ENCODE measurements around the gene TEX14.
A peak's percentile ranks its signal among the peaks of the same experiment; 100 is the strongest.

The TEX14 gene

GRCh38 chr17:58639681-58640080, 52.2 kb downstream of the TEX14 start:
- H3K9me3 ChIP-seq (ENCODE audit: insufficient read depth, low read length): no peaks in the 10 kb centered on the region
- no peaks in the 10 kb centered on the region for H3K79me2 ChIP-seq (ENCODE audit: insufficient read depth, low read length)
- no peaks in the 10 kb centered on the region for H4K20me1 ChIP-seq (ENCODE audit: low read depth, low read length)
- H3K9ac ChIP-seq (ENCODE audit: low read length): no peak overlapping the region
- H3K4me2 ChIP-seq (ENCODE audit: low read depth, low read length, poor library complexity, severe bottlenecking): no peak overlapping the region
- H2AFZ ChIP-seq (ENCODE audit: low read depth, low read length, severe bottlenecking): no peak overlapping the region
- H3K36me3 ChIP-seq (ENCODE audit: low read length): no peaks in the 10 kb centered on the region
- H3K4me3 ChIP-seq (ENCODE audit: insufficient read depth, low read length, poor library complexity, severe bottlenecking): no peak overlapping the region
- no peaks in the 10 kb centered on the region for H3K27me3 ChIP-seq (ENCODE audit: low read length)
- no peaks in the 10 kb centered on the region for H3F3A ChIP-seq (ENCODE audit: insufficient read depth)
- H3K9me2 ChIP-seq (replicated peaks; ENCODE audit: insufficient read depth, low read length): no peaks in the 10 kb centered on the region
- TF ChIP-seq CTCF (IDR thresholded peaks at IDR 0.05; ENCODE audit: insufficient read depth, low read length, poor library complexity, severe bottlenecking) (no peak), EZH2phosphoT487 (conservative IDR thresholded peaks at IDR 0.05; ENCODE audit: low read length) (no peak)
- H3K27ac ChIP-seq (ENCODE audit: low read depth, low read length): no peak overlapping the region

- TF ChIP-seq EZH2phosphoT487 (conservative IDR thresholded peaks at IDR 0.05; ENCODE audit: low read length) (no peak), CTCF (IDR thresholded peaks at IDR 0.05; ENCODE audit: insufficient read depth, low read length, poor library complexity, severe bottlenecking) (no peak)
- Histone ChIP-seq H2AFZ (ENCODE audit: low read depth, low read length, severe bottlenecking) (no peak overlapping the region), H3K4me3 (ENCODE audit: insufficient read depth, low read length, poor library complexity, severe bottlenecking) (no peak overlapping the region)
Observed at GRCh38 chr17:58637011-58637570, 54.8 kb downstream of the TEX14 start.

GRCh38 chr17:58632324-58633314, 59.2 kb downstream of the TEX14 start:
- Histone ChIP-seq H3K9me3 (ENCODE audit: insufficient read depth, low read length) (no peaks in the 10 kb centered on the region), H3K4me2 (ENCODE audit: low read depth, low read length, poor library complexity, severe bottlenecking) (peak overlapping the region; percentile 50), H3K27ac (ENCODE audit: low read depth, low read length) (no peak overlapping the region), H3K79me2 (ENCODE audit: insufficient read depth, low read length) (no peaks in the 10 kb centered on the region), H3K9ac (ENCODE audit: low read length) (peak overlapping the region; percentile 39), H3K27me3 (ENCODE audit: low read length) (no peaks in the 10 kb centered on the region), H3F3A (ENCODE audit: insufficient read depth) (peaks cover 17% of the 10 kb centered on the region), H3K4me3 (ENCODE audit: insufficient read depth, low read length, poor library complexity, severe bottlenecking) (peak overlapping the region; percentile 41), H4K20me1 (ENCODE audit: low read depth, low read length) (no peaks in the 10 kb centered on the region), H2AFZ (ENCODE audit: low read depth, low read length, severe bottlenecking) (peak overlapping the region; percentile 78), H3K36me3 (ENCODE audit: low read length) (no peaks in the 10 kb centered on the region), H3K9me2 (replicated peaks; ENCODE audit: insufficient read depth, low read length) (no peaks in the 10 kb centered on the region)
- TF ChIP-seq CTCF (IDR thresholded peaks at IDR 0.05; ENCODE audit: insufficient read depth, low read length, poor library complexity, severe bottlenecking) (no peak), EZH2phosphoT487 (conservative IDR thresholded peaks at IDR 0.05; ENCODE audit: low read length) (no peak)

More at GRCh38 chr17:58637011-58637570, 54.8 kb downstream of the TEX14 start:
- no peaks in the 10 kb centered on the region for H3K36me3 ChIP-seq (ENCODE audit: low read length)
- H3K27me3 ChIP-seq (ENCODE audit: low read length): no peaks in the 10 kb centered on the region
- H3K79me2 ChIP-seq (ENCODE audit: insufficient read depth, low read length): no peaks in the 10 kb centered on the region
- H3K9me2 ChIP-seq (replicated peaks; ENCODE audit: insufficient read depth, low read length): no peaks in the 10 kb centered on the region
- no peak overlapping the region for H3K27ac ChIP-seq (ENCODE audit: low read depth, low read length)
- H3K9me3 ChIP-seq (ENCODE audit: insufficient read depth, low read length): no peaks in the 10 kb centered on the region
- H3F3A ChIP-seq (ENCODE audit: insufficient read depth): no peaks in the 10 kb centered on the region
- H3K9ac ChIP-seq (ENCODE audit: low read length): no peak overlapping the region
- no peak overlapping the region for H3K4me2 ChIP-seq (ENCODE audit: low read depth, low read length, poor library complexity, severe bottlenecking)
- no peaks in the 10 kb centered on the region for H4K20me1 ChIP-seq (ENCODE audit: low read depth, low read length)

All from SU-DHL-6 (cell line).